GM10266 (cell line): ENCODE results near the gene L3MBTL2.

Experiments
- DNase-seq: peaks from one replicate; pipeline ENCODE4 v3.0.0; 2012; ENCODE audit errors: extremely low spot score
- CTCF ChIP-seq: IDR thresholded peaks from 2 replicates; pipeline ENCODE4 v1.5.1; 2012; ENCODE audit warnings: mild to moderate bottlenecking, low read depth; ENCODE audit not compliant: control insufficient read depth, insufficient read depth; ENCODE audit errors: missing control alignments

The L3MBTL2 gene

DNA sequence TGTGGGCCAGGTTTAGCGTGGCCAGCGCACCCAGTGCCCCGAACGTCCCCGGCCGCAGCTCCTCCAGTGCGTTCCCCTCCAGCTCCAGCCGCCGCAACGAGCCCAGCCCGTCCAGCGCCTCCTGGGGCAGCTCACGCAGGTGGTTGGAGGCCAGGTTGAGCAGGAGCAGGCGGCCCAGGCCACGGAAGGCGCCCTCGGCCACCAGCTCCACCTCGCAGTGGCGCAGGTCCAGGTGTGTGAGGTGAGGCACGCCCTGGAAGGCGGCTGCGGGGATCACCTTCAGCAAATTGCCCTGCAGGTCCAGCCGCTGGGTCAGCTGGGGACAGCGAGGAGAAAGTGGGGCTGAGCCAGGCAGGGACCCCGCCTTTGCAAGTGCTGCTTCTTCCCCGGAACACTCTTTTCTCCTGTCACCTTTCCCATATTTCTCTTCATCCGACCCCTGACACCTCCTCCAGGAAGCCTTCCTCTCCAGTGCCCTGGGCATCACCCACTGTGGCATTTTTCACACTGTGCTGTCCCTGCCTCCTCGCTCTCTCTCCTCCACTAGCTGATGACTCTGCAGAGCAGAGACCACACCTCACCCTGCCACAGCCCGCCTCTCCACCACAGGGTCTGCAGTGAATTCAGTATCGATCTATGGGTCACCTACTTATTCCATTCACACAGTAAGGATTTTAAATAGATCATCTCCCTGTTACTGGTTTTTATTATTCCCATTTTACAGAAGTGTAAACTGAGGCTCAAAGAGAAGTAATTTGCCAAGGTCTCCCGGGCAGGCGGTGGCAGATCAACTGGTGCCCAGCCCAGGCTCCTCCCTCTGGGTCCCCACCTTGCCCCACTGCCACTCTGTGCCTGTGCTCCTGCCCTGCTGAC, 33.7 kb downstream of the L3MBTL2 start:
- no peak for DNase-seq
- TF ChIP-seq CTCF: no peak

DNA sequence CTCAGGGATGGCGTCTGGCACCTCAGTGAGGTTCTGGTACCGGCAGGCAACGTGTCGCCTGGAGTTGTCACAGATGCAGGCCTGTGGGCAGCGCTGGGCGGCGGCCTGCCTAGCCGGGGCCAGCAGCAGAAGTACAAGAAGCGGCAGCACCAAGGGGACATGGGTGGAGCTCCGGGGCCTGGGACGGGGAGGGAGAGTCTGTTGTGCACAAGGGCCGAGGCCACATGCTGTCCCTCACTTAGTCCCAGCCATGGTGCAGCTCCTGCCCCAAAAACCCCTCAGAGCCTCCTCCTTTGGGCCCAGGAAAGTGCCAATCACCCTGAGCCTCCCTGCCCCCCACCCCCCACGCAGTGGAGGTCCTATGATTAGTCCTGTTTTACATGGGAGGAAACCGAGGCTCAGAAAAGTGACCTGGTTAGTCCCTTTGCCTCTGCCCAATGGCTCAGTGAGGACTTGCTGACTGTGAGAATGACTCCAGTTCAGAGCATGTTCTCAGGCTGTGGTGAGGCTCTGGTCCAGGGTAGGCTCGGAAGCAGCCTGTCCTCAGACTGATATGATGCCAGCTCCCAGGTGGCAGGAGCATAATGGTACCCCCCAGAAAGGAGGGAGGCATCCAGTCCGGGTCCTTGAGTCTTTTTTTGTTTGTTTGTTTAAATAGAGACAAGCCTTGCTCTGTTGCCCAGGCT, 34.5 kb downstream of the L3MBTL2 start:
- no peak for DNase-seq

DNA sequence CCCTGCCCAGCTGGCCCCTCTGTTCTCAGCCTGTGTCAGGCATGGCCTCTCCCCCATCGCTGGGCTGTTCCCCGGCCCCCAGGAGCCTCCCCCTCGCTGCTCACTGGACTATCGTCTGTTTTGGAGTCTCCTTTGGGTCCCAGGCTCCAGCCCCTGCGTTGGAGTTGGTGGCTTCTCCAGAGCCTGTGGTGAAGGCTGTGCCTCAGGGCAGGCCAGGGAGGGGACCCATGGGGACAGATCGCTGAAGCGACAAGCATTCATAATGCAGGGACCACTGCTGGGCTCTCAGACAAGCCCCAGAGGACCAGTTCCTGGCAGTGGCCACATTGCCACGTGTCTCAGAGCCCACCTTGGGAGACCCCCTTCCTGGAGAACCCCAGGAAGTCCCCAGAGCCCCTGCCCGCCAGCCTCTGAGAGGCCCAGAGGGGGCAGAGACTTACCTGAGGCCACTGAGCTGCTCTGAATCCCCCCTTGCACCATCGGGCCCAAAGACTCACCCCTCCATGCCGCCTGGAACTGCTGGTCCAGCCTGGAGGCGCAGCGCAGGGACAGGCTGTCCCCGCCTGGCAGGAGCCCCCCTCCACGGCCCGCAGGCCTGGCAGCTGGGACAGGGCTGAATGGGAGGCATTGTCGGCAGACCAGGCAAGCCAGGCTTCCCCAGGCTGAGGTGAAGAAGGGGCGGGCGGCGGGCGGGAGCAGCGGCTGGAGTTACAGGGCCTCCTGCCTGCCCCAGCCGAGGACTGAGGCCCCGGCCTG, 35.4 kb downstream of the L3MBTL2 start, which contains the start of gene CHADL:
CHADL (minus strand) TSS at position 555 of the 756 bp plus-strand sequence; CDS start at position 505, 50 bp downstream.
- no peak for DNase-seq
- no peak for TF ChIP-seq CTCF

More for the DNA sequence above, 34.5 kb downstream of the L3MBTL2 start:
- TF ChIP-seq CTCF: no peak

DNA sequence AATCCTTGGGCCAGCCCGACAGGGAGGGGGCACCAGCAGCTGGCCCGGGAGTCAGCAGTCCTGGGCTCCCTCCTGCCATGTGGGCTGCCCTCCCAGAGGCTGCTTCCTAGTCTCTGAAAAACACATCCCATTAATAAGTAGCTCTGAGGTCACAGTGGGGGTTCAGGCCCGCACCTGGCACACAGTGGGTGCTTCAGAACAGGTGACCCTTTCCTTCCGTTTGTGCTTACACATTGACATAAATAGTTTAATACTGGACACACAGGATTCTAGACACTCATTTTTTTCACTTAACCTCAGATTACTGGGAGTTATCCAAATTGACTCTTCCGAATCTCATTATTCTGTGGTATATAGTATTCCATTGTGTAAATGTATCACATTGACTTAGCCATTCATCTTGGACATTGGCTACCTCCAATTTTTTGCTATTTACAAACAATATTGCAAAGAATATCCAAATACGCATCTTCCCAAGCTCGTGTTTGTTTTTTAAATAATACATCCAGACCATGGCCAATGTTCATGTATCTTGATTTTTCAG, 36.1 kb downstream of the L3MBTL2 start:
- TF ChIP-seq CTCF: no peak
- no peak for DNase-seq

DNA sequence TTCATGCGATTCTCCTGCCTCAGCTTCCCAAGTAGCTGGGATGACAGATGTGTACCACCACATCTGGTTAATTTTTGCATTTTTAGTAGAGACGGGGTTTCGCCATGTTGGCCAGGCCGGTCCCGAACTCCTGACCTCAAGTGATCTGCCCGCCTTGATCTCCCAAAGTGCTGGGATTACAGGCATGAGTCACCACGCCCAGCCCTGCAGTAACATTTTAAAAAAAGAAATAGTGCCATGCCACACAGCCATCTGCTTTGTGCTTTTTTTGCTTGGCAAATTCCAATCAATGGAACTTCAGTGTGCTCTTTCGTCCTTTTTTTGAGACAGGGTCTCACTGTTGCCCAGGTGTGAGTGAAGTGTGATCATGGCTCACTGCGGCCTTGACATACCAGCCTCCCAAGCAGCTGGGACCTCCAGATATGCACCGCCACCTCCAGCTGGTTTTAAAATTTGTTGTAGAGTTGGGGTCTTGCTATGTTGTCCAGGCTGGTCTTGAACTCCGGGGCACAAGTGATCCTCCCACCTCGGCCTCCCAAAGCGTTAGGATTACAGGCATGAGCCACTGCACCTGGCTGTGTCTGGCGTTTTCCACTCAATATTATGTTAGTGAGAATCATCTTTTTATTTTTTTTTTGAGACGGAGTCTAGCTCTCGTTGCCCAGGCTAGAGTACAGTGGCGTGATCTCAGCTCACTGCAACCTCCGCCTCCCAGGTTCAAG, 37.4 kb downstream of the L3MBTL2 start:
- DNase-seq: no peak

More for the DNA sequence above, 37.4 kb downstream of the L3MBTL2 start:
- no peak for TF ChIP-seq CTCF
